Posterior cingulate gyrus (tissue), 11 donors: ENCODE measurements around the gene FBRSL1.
A peak's percentile ranks its signal among the peaks of the same experiment; 100 is the strongest.

Source experiments
- DNase-seq, 10 donors: peaks; one replicate each; pipeline versions ENCODE4 v3.0.0 to v3.0.0-alpha.2; 2020 to 2021; ENCODE audit warnings: mixed read lengths in 3 of 10
- intact Hi-C: fragments of 100-400 bp; cut with DNase I; formaldehyde crosslinking; loops from one replicate; pipeline ENCODE4 v1.15.1; 2023

FBRSL1 gene

GRCh38 chr12:132480623-132481132, 9.3 kb upstream of the FBRSL1 start:
- DNase-seq: peak in 3 of 10 donors; percentile 40 to 72 (median 66)
- intact Hi-C loops: no loop called here

- intact Hi-C loops: no loop called here
- DNase-seq: peak in 3 of 10 donors; percentile 12 to 50 (median 24)
These were observed 8.6 kb upstream of the FBRSL1 start for GRCh38 chr12:132481345-132481744.

- intact Hi-C loops: no loop called here
- peak in 3 of 10 donors; percentile 67 to 77 (median 71) for DNase-seq
These were observed 7.9 kb upstream of the FBRSL1 start for GRCh38 chr12:132481771-132482745.

GRCh38 chr12:132482771-132483170, 7.2 kb upstream of the FBRSL1 start:
- intact Hi-C loops: no loop called here

DNA sequence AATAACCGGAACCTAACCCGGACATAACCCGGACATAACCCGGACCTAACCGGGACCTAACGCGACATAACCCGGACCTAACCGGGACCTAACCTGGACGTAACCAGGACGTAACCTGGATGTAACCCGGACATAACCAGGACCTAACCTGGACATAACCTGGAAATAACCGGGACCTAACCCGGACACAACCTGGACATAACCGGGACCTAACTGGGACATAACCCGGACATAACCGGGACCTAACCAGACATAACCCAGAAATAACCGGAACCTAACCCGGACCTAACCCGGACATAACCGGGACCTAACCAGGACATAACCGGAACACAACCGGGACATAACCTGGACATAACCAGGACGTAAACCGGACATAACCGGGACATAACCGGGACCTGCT, 6.7 kb upstream of the FBRSL1 start:
- intact Hi-C loops: no loop called here
- DNase-seq: peak in 2 of 10 donors; percentile 26 to 27

More at GRCh38 chr12:132482771-132483170, 7.2 kb upstream of the FBRSL1 start:
- DNase-seq: peak in 3 of 10 donors; percentile 28 to 49 (median 45)

DNA sequence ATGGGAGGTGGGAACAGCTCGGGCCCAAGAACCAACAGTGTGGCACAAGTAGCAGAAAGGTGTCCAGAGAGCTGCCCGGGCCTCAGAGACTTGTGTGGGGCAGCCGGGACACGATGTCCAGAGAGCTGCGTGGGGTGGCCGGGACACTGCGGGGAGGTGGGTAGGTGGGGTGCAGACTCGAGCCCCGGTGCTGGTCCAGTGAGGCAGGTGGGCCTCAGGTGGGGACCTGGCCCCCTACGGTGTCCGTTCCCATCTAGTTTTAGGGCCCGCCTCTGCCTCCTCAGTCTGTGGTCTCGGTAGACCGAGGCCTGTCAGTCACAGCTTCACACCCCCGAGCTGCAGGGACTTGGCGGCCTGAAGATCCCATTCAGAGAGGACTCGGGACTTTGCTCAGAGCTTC, 6.3 kb upstream of the FBRSL1 start:
- intact Hi-C loops: no loop called here

DNA sequence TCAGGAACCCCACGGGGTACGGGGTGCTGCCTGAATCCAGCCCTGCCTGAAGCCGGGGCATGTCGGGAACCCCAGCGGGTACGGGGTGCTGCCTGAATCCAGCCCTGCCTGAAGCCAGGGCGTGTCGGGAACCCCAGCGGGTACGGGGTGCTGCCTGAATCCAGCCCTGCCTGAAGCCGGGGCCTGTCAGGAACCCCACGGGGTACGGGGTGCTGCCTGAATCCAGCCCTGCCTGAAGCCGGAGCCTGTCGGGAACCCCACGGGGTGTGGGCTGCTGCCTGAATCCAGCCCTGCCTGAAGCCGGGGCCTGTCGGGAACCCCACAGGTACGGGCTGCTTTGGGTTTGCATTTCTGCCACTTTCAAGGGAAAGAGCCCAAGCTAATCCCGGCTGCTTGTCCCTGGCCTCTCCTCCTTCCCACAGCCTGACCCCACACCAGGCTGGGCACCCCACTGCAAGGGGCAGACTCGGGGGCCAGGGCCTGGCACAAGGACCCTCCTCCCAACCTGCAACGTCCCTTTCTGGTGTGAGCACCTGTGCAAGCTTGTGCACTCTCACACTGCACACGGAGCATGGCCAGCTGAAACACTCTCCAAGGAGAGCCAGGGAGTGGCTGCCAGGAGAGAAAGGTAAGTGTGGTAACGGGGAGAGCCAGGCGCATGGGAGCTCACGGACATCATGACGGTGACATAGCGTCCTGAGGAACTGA, 5.6 kb upstream of the FBRSL1 start:
- peak in 3 of 10 donors; percentile 50 to 75 (median 50) for DNase-seq
- intact Hi-C loops: no loop called here

More for the DNA sequence above, 6.3 kb upstream of the FBRSL1 start:
- peak in 3 of 10 donors; percentile 44 to 77 (median 59) for DNase-seq

GRCh38 chr12:132484891-132485441, 5.0 kb upstream of the FBRSL1 start:
- intact Hi-C loops: loop anchor here (5.0 kb wide), 1 partner anchor 37 kb away; no protein-coding TSS in a partner anchor
- DNase-seq: peak in 3 of 10 donors; percentile 46 to 66 (median 52)

DNA sequence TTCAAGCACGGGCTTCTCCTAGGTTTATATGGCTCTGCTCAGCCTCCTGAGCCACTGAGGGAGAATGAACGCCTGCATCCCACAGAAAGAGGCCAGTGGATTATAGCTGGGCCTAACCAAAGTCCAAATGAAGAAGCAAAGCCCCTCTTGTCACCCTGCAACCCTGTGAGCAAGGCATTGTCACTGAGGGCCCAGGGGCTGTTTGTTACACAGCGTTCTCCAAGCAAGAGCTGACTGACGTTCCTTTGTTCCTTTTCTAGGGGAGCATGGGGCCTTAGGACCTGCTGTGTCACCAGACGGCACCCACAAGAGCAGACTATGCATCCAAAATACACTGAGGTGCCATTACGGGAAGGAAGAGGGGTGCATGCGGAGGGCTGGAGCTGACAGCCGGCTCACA, 4.3 kb upstream of the FBRSL1 start:
- intact Hi-C loops: loop anchor here (5.0 kb wide), 1 partner anchor 37 kb away; no protein-coding TSS in a partner anchor
- peak in 3 of 10 donors; percentile 7 to 23 (median 22) for DNase-seq

DNA sequence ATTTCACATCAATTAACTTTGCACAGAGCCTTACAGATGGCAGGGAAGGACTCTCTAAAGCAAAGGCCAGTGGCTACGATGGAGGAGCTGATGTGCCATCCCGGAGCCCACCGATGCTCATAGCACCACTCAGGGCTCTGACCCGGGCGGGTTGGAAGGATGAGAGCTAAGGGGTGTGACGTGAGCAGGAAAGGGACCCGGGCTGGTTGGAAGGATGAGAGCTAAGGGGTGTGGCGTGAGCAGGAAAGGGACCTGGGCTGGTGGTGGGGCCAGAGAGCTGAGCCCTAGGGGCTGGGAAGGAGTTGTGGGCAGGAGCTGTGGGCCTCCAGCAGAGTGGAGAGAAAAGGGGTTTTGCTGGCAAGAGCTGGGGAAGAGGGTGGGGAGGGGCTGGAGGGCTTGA, 3.8 kb upstream of the FBRSL1 start:
- DNase-seq: peak in 3 of 10 donors; percentile 26 to 78 (median 66)

GRCh38 chr12:132486576-132486975, 3.4 kb upstream of the FBRSL1 start:
- intact Hi-C loops: loop anchor here (5.0 kb wide), 1 partner anchor 36 kb away; no protein-coding TSS in a partner anchor
- DNase-seq: peak in 2 of 10 donors; percentile 70 to 71

More for the DNA sequence above, 3.8 kb upstream of the FBRSL1 start:
- intact Hi-C loops: loop anchor here (5.0 kb wide), 1 partner anchor 36 kb away; no protein-coding TSS in a partner anchor

GRCh38 chr12:132487311-132487741, 2.6 kb upstream of the FBRSL1 start:
- DNase-seq: peak in 3 of 10 donors; percentile 60 to 81 (median 77)
- intact Hi-C loops: loop anchor here (5.0 kb wide), 1 partner anchor 35 kb away; no protein-coding TSS in a partner anchor

- peak in 3 of 10 donors; percentile 69 to 84 (median 79) for DNase-seq
- intact Hi-C loops: loop anchor here (5.0 kb wide), 1 partner anchor 34 kb away; no protein-coding TSS in a partner anchor
These were observed 1.5 kb upstream of the FBRSL1 start for GRCh38 chr12:132488127-132489077.

- peak in 1 of 10 donors; percentile 84 for DNase-seq
- intact Hi-C loops: loop anchor here (5.0 kb wide), 1 partner anchor 33 kb away; no protein-coding TSS in a partner anchor
These were observed 811 bp upstream of the FBRSL1 start for GRCh38 chr12:132489078-132489601.

- peak in 2 of 10 donors; percentile 71 to 81 for DNase-seq
- intact Hi-C loops: no loop called here
These were observed 629 bp downstream of the FBRSL1 start for GRCh38 chr12:132490422-132491137.

GRCh38 chr12:132491138-132491663, 1.2 kb downstream of the FBRSL1 start:
- DNase-seq: peak in 2 of 10 donors; percentile 63 to 77
- intact Hi-C loops: no loop called here

- intact Hi-C loops: no loop called here
- DNase-seq: peak in 2 of 10 donors; percentile 71 to 77
These were observed 1.9 kb downstream of the FBRSL1 start for GRCh38 chr12:132491761-132492378.
